ENCODE measurements around the gene ADAMTS13. TPM values are rescaled to one million over a fixed set of nuclear protein-coding genes. Genes with fewer than 3 reads are reported as not detected.

ADAMTS13 gene
- total and polyA plus RNA-seq, 9 of the 15 experiments (the other 6 are each of a cell fraction or from before 2014, with no cell fraction given) = 0.03 to 0.20 (median 0.04) TPM; not detected in 4

- TF ChIP-seq CREB3L1 (IDR thresholded peaks at IDR 0.05; ENCODE audit: borderline replicate concordance, low read depth) (no peak), ZNF253 (CRISPR knock-in tag; conservative IDR thresholded peaks at IDR 0.05) (no peak), ZNF75A (CRISPR knock-in tag; IDR thresholded peaks at IDR 0.05) (no peak), NR1H2 (CRISPR knock-in tag; IDR thresholded peaks at IDR 0.05) (no peak), ZNF318 (IDR thresholded peaks at IDR 0.05; ENCODE audit: borderline replicate concordance in 1 of 2, low read depth in 1 of 2) (no peak), ETS2 (tag; IDR thresholded peaks at IDR 0.05; ENCODE audit: borderline replicate concordance, poor library complexity, severe bottlenecking) (no peak), ZNF23 (CRISPR knock-in tag; IDR thresholded peaks at IDR 0.05) (no peak), NR2C2 (CRISPR knock-in tag; IDR thresholded peaks at IDR 0.05) (no peak), NR2C2 (tag; IDR thresholded peaks at IDR 0.05) (no peak), CTCFL (IDR thresholded peaks at IDR 0.05; ENCODE audit: borderline replicate concordance, insufficient read depth, low read depth, low read length, poor library complexity, severe bottlenecking) (no peak), ETV6 (IDR thresholded peaks at IDR 0.05; ENCODE audit: borderline replicate concordance in 1 of 2, low read depth in 2 of 2, low read length in 1 of 2) (no peak), ETV6 (CRISPR knock-in tag; IDR thresholded peaks at IDR 0.05; ENCODE audit: borderline replicate concordance) (no peak), SETDB1 (IDR thresholded peaks at IDR 0.05; ENCODE audit: low read length) (no peak), PTBP1 (IDR thresholded peaks at IDR 0.05; ENCODE audit: low read depth, low read length) (no peak), ZNF668 (CRISPR knock-in tag; IDR thresholded peaks at IDR 0.05) (no peak), YBX1 (IDR thresholded peaks at IDR 0.05) (no peak)
These were observed 83.9 kb downstream of the ADAMTS13 start (continued) for GRCh38 chr9:133505901-133506652.
